ENCODE results near the gene GPR108. TPM values are rescaled to one million over a fixed set of nuclear protein-coding genes. Genes with fewer than 3 reads are reported as not detected.

GPR108 gene
- polyA plus RNA-seq, 3 donors, result 90.9 to 147 (median 129) TPM

- no peak overlapping the region for H2AFZ ChIP-seq (ENCODE audit: insufficient read depth, low read depth, low read length, poor library complexity, severe bottlenecking)
- peaks cover 7 to 14% of the 10 kb centered on the region in 2 donors for H3K27me3 ChIP-seq (ENCODE audit: control insufficient read depth in 2 of 2, insufficient read depth in 2 of 2, low read length in 2 of 2)
- peaks cover 0 to 3% of the 10 kb centered on the region in 2 donors for H3K9me3 ChIP-seq (replicated peaks in 1 of 2; ENCODE audit: control insufficient read depth in 1 of 2, insufficient read depth in 1 of 2, low read length in 2 of 2)
- H3K4me3 ChIP-seq (replicated peaks in 1 of 3; ENCODE audit: low read depth in 2 of 3, low read length in 3 of 3), result no peak overlapping the region
- H3K79me2 ChIP-seq (ENCODE audit: insufficient read depth, low read length), result no peaks in the 10 kb centered on the region
- no peak overlapping the region for H3K27ac ChIP-seq (ENCODE audit: low read depth in 1 of 2, low read length in 2 of 2)
- intact Hi-C loops (cut with micrococcal nuclease), result loop anchor here in 1 of 2 donors (5.0 kb wide), 1 partner anchor 36 kb away; the partner anchor contains the start of gene C3
- Mint-ChIP-seq H3K27ac (peak overlapping the region in 2 of 7 donors; percentile 9 to 59), H3K36me3 (peaks cover 0 to 5% of the 10 kb centered on the region in 2 donors), H3K4me3 (no peak overlapping the region), H3K27me3 (ENCODE audit: low read depth in 3 of 3) (peaks cover 18 to 26% (median 23%) of the 10 kb centered on the region in 3 donors), H3K4me1 (peaks cover 19% of the 10 kb centered on the region), H3K9me3 (peaks cover 0 to 9% (median 4%) of the 10 kb centered on the region in 7 donors)
- H3K4me1 ChIP-seq (ENCODE audit: control insufficient read depth in 1 of 2, insufficient read depth in 2 of 2, low read length in 2 of 2), result peaks cover 17 to 22% of the 10 kb centered on the region in 2 donors
- H4K20me1 ChIP-seq (ENCODE audit: insufficient read depth, low read length), result no peaks in the 10 kb centered on the region
- TF ChIP-seq CTCF (IDR thresholded peaks at IDR 0.05), result no peak
- no peaks in the 10 kb centered on the region for H3K36me3 ChIP-seq (replicated peaks in 1 of 2; ENCODE audit: control insufficient read depth in 1 of 2, insufficient read depth in 2 of 2, low read length in 2 of 2)
- no peak overlapping the region for H3K9ac ChIP-seq (ENCODE audit: insufficient read depth, low read length, poor library complexity, severe bottlenecking)
- WGBS (ENCODE audit: insufficient coverage), result 79% methylated on average over 4 of the region's 4 CpGs
- no peak overlapping the region for H3K4me2 ChIP-seq (replicated peaks; ENCODE audit: extremely low read depth, low read length, poor library complexity, severe bottlenecking)
- DNase-seq, result no peak
Observed at GRCh38 chr19:6686628-6686975, 50.8 kb downstream of the GPR108 start.

GRCh38 chr19:6685962-6686627 lies 51.3 kb downstream of the GPR108 start:
- Histone ChIP-seq H3K79me2 (ENCODE audit: insufficient read depth, low read length) (no peaks in the 10 kb centered on the region), H2AFZ (ENCODE audit: insufficient read depth, low read depth, low read length, poor library complexity, severe bottlenecking) (no peak overlapping the region), H3K36me3 (replicated peaks in 1 of 2; ENCODE audit: control insufficient read depth in 1 of 2, insufficient read depth in 2 of 2, low read length in 2 of 2) (no peaks in the 10 kb centered on the region), H3K27ac (ENCODE audit: low read depth in 1 of 2, low read length in 2 of 2) (no peak overlapping the region), H3K9me3 (replicated peaks in 1 of 2; ENCODE audit: control insufficient read depth in 1 of 2, insufficient read depth in 1 of 2, low read length in 2 of 2) (peaks cover 0 to 3% of the 10 kb centered on the region in 2 donors), H3K9ac (ENCODE audit: insufficient read depth, low read length, poor library complexity, severe bottlenecking) (no peak overlapping the region), H3K4me2 (replicated peaks; ENCODE audit: extremely low read depth, low read length, poor library complexity, severe bottlenecking) (no peak overlapping the region), H4K20me1 (ENCODE audit: insufficient read depth, low read length) (no peaks in the 10 kb centered on the region), H3K4me3 (replicated peaks in 1 of 3; ENCODE audit: low read depth in 2 of 3, low read length in 3 of 3) (no peak overlapping the region), H3K27me3 (ENCODE audit: control insufficient read depth in 2 of 2, insufficient read depth in 2 of 2, low read length in 2 of 2) (peaks cover 8 to 18% of the 10 kb centered on the region in 2 donors), H3K4me1 (ENCODE audit: control insufficient read depth in 1 of 2, insufficient read depth in 2 of 2, low read length in 2 of 2) (peaks cover 17 to 22% of the 10 kb centered on the region in 2 donors)
- Mint-ChIP-seq H3K4me3 (no peak overlapping the region), H3K27ac (peak overlapping the region in 3 of 7 donors; percentile 42 to 59 (median 56)), H3K4me1 (peaks cover 19% of the 10 kb centered on the region), H3K27me3 (ENCODE audit: low read depth in 3 of 3) (peaks cover 18 to 29% (median 28%) of the 10 kb centered on the region in 3 donors), H3K36me3 (peaks cover 0 to 5% of the 10 kb centered on the region in 2 donors), H3K9me3 (peaks cover 0 to 9% (median 4%) of the 10 kb centered on the region in 7 donors)
- peak in 2 of 3 donors; percentile 61 to 62 for DNase-seq
- 51% methylated on average over 12 of the region's 15 CpGs for WGBS (ENCODE audit: insufficient coverage)
- intact Hi-C loops (cut with micrococcal nuclease), result loop anchor here in 1 of 2 donors (5.0 kb wide), 1 partner anchor 36 kb away; the partner anchor contains the start of gene C3
- no peak for TF ChIP-seq CTCF (IDR thresholded peaks at IDR 0.05)

Measured in CD14-positive monocyte (primary cell).